PC-9 (cell line): Measurements from ENCODE around the gene SCUBE2. TPM values are rescaled to one million over a fixed set of nuclear protein-coding genes. Genes with fewer than 3 reads are reported as not detected.
A peak's percentile ranks its signal among the peaks of the same experiment; 100 is the strongest.

ENCODE experiments used
- BruUV-seq: library from RNA; stranded (reverse); fragments of 400-500 nt; replicated peaks from 2 replicates; lab custom pipeline; 2021; lab: Mats Ljungman, UMichigan
- CTCF ChIA-PET: fragments of 300-600 bp; sonication (Branson Sonifier 250); formaldehyde crosslinking; loops from one replicate; lab custom pipeline; 2022; ENCODE audit warnings: antibody characterized with exemption; lab: Charles Lee
- POLR2A ChIA-PET: fragments of 300-600 bp; sonication (Branson Sonifier 250); formaldehyde crosslinking; loops from one replicate; lab custom pipeline; 2022; ENCODE audit warnings: antibody characterized with exemption; ENCODE audit not compliant: unreplicated experiment; lab: Charles Lee
- DNase-seq, 2 experiments: peaks; one replicate each; pipeline versions ENCODE4 v3.0.0 to v3.0.0-alpha.2; 2015 to 2022; ENCODE audit warnings: mixed read lengths in 1 of 2
- H2AFZ ChIP-seq: fragments of 200-600 bp; sonication (generic); 2 replicates; pipeline ENCODE4 v1.8.1; 2017; ENCODE audit warnings: antibody characterized with exemption
- H3F3A ChIP-seq: fragments of 200-600 bp; sonication (generic); 2 replicates; pipeline ENCODE4 v1.8.1; 2017; ENCODE audit warnings: antibody characterized with exemption, mild to moderate bottlenecking, low read depth; ENCODE audit not compliant: insufficient read depth
- H3K27ac ChIP-seq: fragments of 200-600 bp; sonication (generic); 2 replicates; pipeline ENCODE4 v1.6.1; 2016; ENCODE audit warnings: mixed run types
- H3K27me3 ChIP-seq: fragments of 200-600 bp; sonication (generic); 2 replicates; pipeline ENCODE4 v1.6.1; 2016; ENCODE audit warnings: low read depth, mixed run types; ENCODE audit not compliant: insufficient read depth
- H3K36me3 ChIP-seq: fragments of 200-600 bp; sonication (generic); 2 replicates; pipeline ENCODE4 v1.6.1; 2016; ENCODE audit warnings: low read depth, mixed run types
- H3K4me1 ChIP-seq: fragments of 200-600 bp; sonication (generic); replicated peaks from 2 replicates; pipeline ENCODE4 v1.6.1; 2016; ENCODE audit warnings: mixed run types; ENCODE audit not compliant: insufficient read depth
- H3K4me2 ChIP-seq: fragments of 200-600 bp; sonication (generic); 2 replicates; pipeline ENCODE4 v1.6.1; 2017; ENCODE audit warnings: mixed run types
- H3K4me3 ChIP-seq: fragments of 200-600 bp; sonication (generic); 2 replicates; pipeline ENCODE4 v1.6.1; 2016; ENCODE audit warnings: mixed run types
- H3K79me2 ChIP-seq: fragments of 200-600 bp; sonication (generic); 2 replicates; pipeline ENCODE4 v1.6.1; 2017; ENCODE audit warnings: low read depth, mixed run types
- H3K9me2 ChIP-seq: fragments of 200-600 bp; sonication (generic); 2 replicates; pipeline ENCODE4 v1.8.1; 2017; ENCODE audit warnings: mild to moderate bottlenecking; ENCODE audit not compliant: insufficient read depth
- H3K9me3 ChIP-seq: fragments of 200-600 bp; sonication (generic); 2 replicates; pipeline ENCODE4 v1.8.1; 2016; ENCODE audit warnings: low read depth; ENCODE audit not compliant: insufficient read depth
- H4K20me1 ChIP-seq: fragments of 200-600 bp; sonication (generic); 2 replicates; pipeline ENCODE4 v1.8.1; 2017; ENCODE audit not compliant: insufficient read depth
- CTCF ChIP-seq: fragments of 200-600 bp; sonication (generic); conservative IDR thresholded peaks from 2 replicates; pipeline ENCODE4 v1.6.1; 2017; ENCODE audit warnings: mixed run types, antibody characterized with exemption, mild to moderate bottlenecking, moderate library complexity
- EZH2 ChIP-seq: fragments of 200-600 bp; sonication (generic); IDR thresholded peaks from 2 replicates; pipeline ENCODE4 v1.8.0; 2017; ENCODE audit warnings: antibody characterized with exemption, low read depth
- intact Hi-C: fragments of 100-400 bp; cut with micrococcal nuclease; formaldehyde crosslinking; loops from one replicate; pipeline ENCODE4 v1.10.0; 2022; ENCODE audit not compliant: unreplicated experiment
- total RNA-seq: library from RNA; stranded (reverse); gene quantifications from 2 replicates; pipeline ENCODE4 v1.2.3, GENCODE V29; 2021

Gene SCUBE2
- total RNA-seq, 1 experiment from 2014 or later = not detected

GRCh38 chr11:9016916-9017642 lies 74.3 kb downstream of the SCUBE2 start:
- Histone ChIP-seq H3K4me3 (no peak overlapping the region), H3K79me2 (no peaks in the 10 kb centered on the region), H2AFZ (no peak overlapping the region), H4K20me1 (no peaks in the 10 kb centered on the region), H3K4me2 (no peak overlapping the region), H3K4me1 (no peaks in the 10 kb centered on the region), H3K27ac (no peak overlapping the region), H3K27me3 (no peaks in the 10 kb centered on the region), H3K36me3 (no peaks in the 10 kb centered on the region), H3K9me3 (no peaks in the 10 kb centered on the region), H3K9me2 (no peaks in the 10 kb centered on the region), H3F3A (no peaks in the 10 kb centered on the region)
- CTCF ChIA-PET = interaction anchor here (0.5 to 0.7 kb wide), 3 partner anchors 12 to 433 kb away, joined by 4 to 7 read pairs (median 6); no protein-coding TSS in a partner anchor
- BruUV-seq = no TSS peak
- TF ChIP-seq CTCF = no peak
- no peak for TF ChIP-seq EZH2
- POLR2A ChIA-PET = no interaction called here
- DNase-seq = no peak
- intact Hi-C loops = loop anchor here (5.0 kb wide), 1 partner anchor 120 kb away; no protein-coding TSS in a partner anchor

DNA sequence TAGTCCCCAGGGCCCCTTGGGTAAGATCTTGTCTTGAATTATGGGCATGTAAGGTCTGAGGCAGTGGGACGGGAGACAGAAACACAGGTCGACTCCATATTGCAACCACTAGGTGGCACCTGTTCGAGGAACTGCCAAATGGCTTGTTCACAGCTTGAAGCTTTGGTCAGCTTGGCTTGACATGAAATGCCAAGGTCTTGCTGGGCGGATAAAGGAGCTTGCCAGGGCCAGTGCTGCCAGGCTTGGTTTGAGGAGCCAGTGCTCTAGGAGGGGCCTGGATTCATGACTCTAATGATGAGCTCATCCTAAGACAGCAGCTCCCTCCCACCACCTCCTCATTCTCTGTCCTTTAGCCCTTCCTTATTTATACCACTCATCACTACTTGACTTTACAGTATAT lies 75.7 kb downstream of the SCUBE2 start:
- CTCF ChIA-PET = interaction anchor here (1.0 kb wide), 1 partner anchor 122 kb away, joined by 10 read pairs; no protein-coding TSS in a partner anchor
- no peaks in the 10 kb centered on the region for H3K79me2 ChIP-seq
- no peaks in the 10 kb centered on the region for H3K27me3 ChIP-seq
- intact Hi-C loops = loop anchor here (5.0 kb wide), 1 partner anchor 122 kb away; no protein-coding TSS in a partner anchor
- no peak overlapping the region for H3K4me2 ChIP-seq
- POLR2A ChIA-PET = no interaction called here
- H3K4me3 ChIP-seq = no peak overlapping the region
- BruUV-seq = no TSS peak
- no peak for TF ChIP-seq EZH2
- peak; percentile 72 for TF ChIP-seq CTCF
- no peaks in the 10 kb centered on the region for H4K20me1 ChIP-seq
- no peaks in the 10 kb centered on the region for H3K9me2 ChIP-seq
- no peak overlapping the region for H2AFZ ChIP-seq
- no peaks in the 10 kb centered on the region for H3F3A ChIP-seq
- no peaks in the 10 kb centered on the region for H3K36me3 ChIP-seq
- DNase-seq = peak; percentile 29 to 60
- no peaks in the 10 kb centered on the region for H3K9me3 ChIP-seq
- H3K4me1 ChIP-seq = no peaks in the 10 kb centered on the region
- H3K27ac ChIP-seq = no peak overlapping the region

DNA sequence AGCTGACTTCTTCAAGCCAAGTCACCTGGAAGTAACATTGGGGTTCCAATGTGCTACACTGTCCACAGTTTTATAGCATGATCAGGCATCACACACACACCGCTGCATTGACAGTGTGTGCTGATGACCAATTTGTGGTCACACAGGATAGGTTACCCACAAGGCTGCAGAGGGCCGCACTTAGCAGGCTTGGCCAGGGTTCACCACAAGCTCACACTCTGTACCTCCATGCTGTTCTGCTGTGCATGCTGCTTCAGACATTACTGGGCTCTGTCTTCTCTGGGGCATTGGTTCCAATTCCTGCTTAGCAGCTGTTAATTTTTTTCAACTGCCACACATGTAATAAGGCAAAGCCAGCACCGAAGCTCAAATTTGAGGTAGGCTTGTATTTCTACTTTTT lies 76.6 kb downstream of the SCUBE2 start:
- CTCF ChIA-PET = interaction anchor here (0.7 to 0.8 kb wide), 2 partner anchors 123 to 492 kb away, joined by 4 read pairs; no protein-coding TSS in a partner anchor
- intact Hi-C loops = loop anchor here (5.0 kb wide), 1 partner anchor 122 kb away; no protein-coding TSS in a partner anchor
- no peak for DNase-seq
- no peaks in the 10 kb centered on the region for H3K4me1 ChIP-seq
- no peaks in the 10 kb centered on the region for H3K27me3 ChIP-seq
- no peaks in the 10 kb centered on the region for H3K9me3 ChIP-seq
- no peak for TF ChIP-seq EZH2
- BruUV-seq = no TSS peak
- no peak overlapping the region for H3K4me3 ChIP-seq
- no peak overlapping the region for H3K4me2 ChIP-seq
- H2AFZ ChIP-seq = no peak overlapping the region
- POLR2A ChIA-PET = no interaction called here
- H3K36me3 ChIP-seq = no peaks in the 10 kb centered on the region
- H3K9me2 ChIP-seq = no peaks in the 10 kb centered on the region
- H3K27ac ChIP-seq = no peak overlapping the region
- H3K79me2 ChIP-seq = no peaks in the 10 kb centered on the region
- no peaks in the 10 kb centered on the region for H3F3A ChIP-seq
- no peaks in the 10 kb centered on the region for H4K20me1 ChIP-seq
